Measurements from ENCODE around the gene BSND.

The BSND gene

GRCh38 chr1:54986025-54986424 is 12.7 kb upstream of the BSND start:
- TF ChIP-seq, protein P1, sequence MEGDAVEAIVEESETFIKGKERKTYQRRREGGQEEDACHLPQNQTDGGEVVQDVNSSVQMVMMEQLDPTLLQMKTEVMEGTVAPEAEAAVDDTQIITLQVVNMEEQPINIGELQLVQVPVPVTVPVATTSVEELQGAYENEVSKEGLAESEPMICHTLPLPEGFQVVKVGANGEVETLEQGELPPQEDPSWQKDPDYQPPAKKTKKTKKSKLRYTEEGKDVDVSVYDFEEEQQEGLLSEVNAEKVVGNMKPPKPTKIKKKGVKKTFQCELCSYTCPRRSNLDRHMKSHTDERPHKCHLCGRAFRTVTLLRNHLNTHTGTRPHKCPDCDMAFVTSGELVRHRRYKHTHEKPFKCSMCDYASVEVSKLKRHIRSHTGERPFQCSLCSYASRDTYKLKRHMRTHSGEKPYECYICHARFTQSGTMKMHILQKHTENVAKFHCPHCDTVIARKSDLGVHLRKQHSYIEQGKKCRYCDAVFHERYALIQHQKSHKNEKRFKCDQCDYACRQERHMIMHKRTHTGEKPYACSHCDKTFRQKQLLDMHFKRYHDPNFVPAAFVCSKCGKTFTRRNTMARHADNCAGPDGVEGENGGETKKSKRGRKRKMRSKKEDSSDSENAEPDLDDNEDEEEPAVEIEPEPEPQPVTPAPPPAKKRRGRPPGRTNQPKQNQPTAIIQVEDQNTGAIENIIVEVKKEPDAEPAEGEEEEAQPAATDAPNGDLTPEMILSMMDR (IDR thresholded peaks at IDR 0.05; ENCODE audit: unreplicated experiment in 3 of 3): no peak
- Mint-ChIP-seq H3K4me1 (peaks cover 23% of the 10 kb centered on the region), H3K36me3 (ENCODE audit: low read depth) (no peaks in the 10 kb centered on the region), H3K27ac (no peak overlapping the region), H3K27me3 (ENCODE audit: low read depth) (peaks cover 41% of the 10 kb centered on the region), H3K9me3 (no peaks in the 10 kb centered on the region), H3K4me3 (no peak overlapping the region)

DNA sequence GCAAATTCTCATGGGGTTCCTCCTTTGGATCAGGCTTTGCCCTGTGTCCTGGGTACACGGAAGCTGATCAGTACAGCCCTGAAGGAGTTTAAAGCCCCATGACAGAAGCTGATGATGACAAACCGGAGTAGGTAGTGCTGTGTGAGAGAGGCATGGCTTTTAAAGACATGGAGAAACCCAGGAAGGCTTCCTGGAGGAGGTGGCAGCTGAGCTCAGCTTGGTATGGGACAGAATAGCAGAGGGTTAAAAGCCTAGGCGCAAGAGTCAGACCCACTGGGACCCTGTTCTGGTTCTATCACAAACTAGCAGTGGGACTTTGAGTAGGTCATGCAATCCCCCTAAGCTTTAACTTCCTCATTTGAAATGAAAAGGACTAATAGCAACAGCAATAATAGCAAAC is 12.2 kb upstream of the BSND start:
- Mint-ChIP-seq H3K27me3 (ENCODE audit: low read depth) (peaks cover 36% of the 10 kb centered on the region), H3K27ac (no peak overlapping the region), H3K4me1 (peaks cover 23% of the 10 kb centered on the region), H3K4me3 (no peak overlapping the region), H3K36me3 (ENCODE audit: low read depth) (no peaks in the 10 kb centered on the region), H3K9me3 (no peaks in the 10 kb centered on the region)
- TF ChIP-seq, protein P1 (IDR thresholded peaks at IDR 0.05; ENCODE audit: unreplicated experiment in 3 of 3): no peak

- no peaks in the 10 kb centered on the region for H3K36me3 Mint-ChIP-seq (ENCODE audit: low read depth)
- H3K4me1 Mint-ChIP-seq: peaks cover 23% of the 10 kb centered on the region
- peak overlapping the region; percentile 44 to 67 (median 50) for H3K27ac Mint-ChIP-seq
- no peaks in the 10 kb centered on the region for H3K9me3 Mint-ChIP-seq
- H3K4me3 Mint-ChIP-seq: no peak overlapping the region
- TF ChIP-seq, protein P1 (IDR thresholded peaks at IDR 0.05; ENCODE audit: unreplicated experiment in 3 of 3): no peak
- H3K27me3 Mint-ChIP-seq (ENCODE audit: low read depth): peaks cover 37% of the 10 kb centered on the region
These were observed 11.3 kb upstream of the BSND start for GRCh38 chr1:54987427-54987826.

- peaks cover 23% of the 10 kb centered on the region for H3K4me1 Mint-ChIP-seq
- no peaks in the 10 kb centered on the region for H3K36me3 Mint-ChIP-seq (ENCODE audit: low read depth)
- peaks cover 37% of the 10 kb centered on the region for H3K27me3 Mint-ChIP-seq (ENCODE audit: low read depth)
- H3K9me3 Mint-ChIP-seq: no peaks in the 10 kb centered on the region
- TF ChIP-seq, protein P1 (IDR thresholded peaks at IDR 0.05; ENCODE audit: unreplicated experiment in 3 of 3): no peak
- H3K27ac Mint-ChIP-seq: peak overlapping the region; percentile 44 to 67 (median 50)
- H3K4me3 Mint-ChIP-seq: no peak overlapping the region
These were observed 10.6 kb upstream of the BSND start for GRCh38 chr1:54987919-54988705.

DNA sequence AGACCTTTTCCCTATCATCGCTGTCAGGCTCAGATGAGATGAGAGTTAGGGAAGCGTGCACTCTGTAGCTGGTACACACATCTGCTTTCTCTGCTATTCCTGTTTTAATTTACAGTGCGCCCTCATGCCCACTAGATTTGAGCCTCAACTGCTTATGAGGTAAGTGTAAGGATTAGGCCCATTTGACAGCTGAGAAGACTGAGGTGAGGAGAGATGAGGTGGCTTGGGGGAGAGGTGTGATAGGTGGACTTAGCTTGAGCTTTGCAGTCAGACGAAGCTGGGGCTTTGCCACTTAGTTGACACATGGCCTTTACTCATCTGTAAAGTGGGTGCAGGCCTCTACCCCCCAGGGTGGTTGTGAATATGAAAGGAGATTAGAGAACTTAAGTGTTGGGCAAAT is 9.8 kb upstream of the BSND start:
- H3K27ac Mint-ChIP-seq: no peak overlapping the region
- H3K4me1 Mint-ChIP-seq: peaks cover 17% of the 10 kb centered on the region
- no peaks in the 10 kb centered on the region for H3K36me3 Mint-ChIP-seq (ENCODE audit: low read depth)
- TF ChIP-seq, protein P1 (IDR thresholded peaks at IDR 0.05; ENCODE audit: unreplicated experiment in 3 of 3): no peak
- H3K4me3 Mint-ChIP-seq: no peak overlapping the region
- H3K27me3 Mint-ChIP-seq (ENCODE audit: low read depth): peaks cover 33% of the 10 kb centered on the region
- H3K9me3 Mint-ChIP-seq: no peaks in the 10 kb centered on the region

- Mint-ChIP-seq H3K4me1 (peaks cover 12% of the 10 kb centered on the region), H3K27ac (no peak overlapping the region), H3K9me3 (no peaks in the 10 kb centered on the region), H3K27me3 (ENCODE audit: low read depth) (peaks cover 33% of the 10 kb centered on the region), H3K36me3 (ENCODE audit: low read depth) (no peaks in the 10 kb centered on the region), H3K4me3 (no peak overlapping the region)
- TF ChIP-seq, protein P1 (IDR thresholded peaks at IDR 0.05; ENCODE audit: unreplicated experiment in 3 of 3): no peak
These were observed 9.3 kb upstream of the BSND start for GRCh38 chr1:54989473-54989872.
